ENCODE data around the gene TRIM68. TPM values are rescaled to one million over a fixed set of nuclear protein-coding genes. Genes with fewer than 3 reads are reported as not detected.

TRIM68 gene
- polyA plus RNA-seq, 1 experiment = 6.4 TPM

GRCh38 chr11:4610258-4610935, 2.4 kb upstream of the TRIM68 start:
- no peak overlapping the region for H3K27ac ChIP-seq (ENCODE audit: low read depth, low read length)
- no peak for DNase-seq (ENCODE audit: low read depth, low spot score)
- no peaks in the 10 kb centered on the region; the same call in 1 of the 2 replicates for H3K9me3 ChIP-seq (ENCODE audit: control insufficient read depth, insufficient read depth, low read length)
- no peak for TF ChIP-seq CTCF (IDR thresholded peaks at IDR 0.05; ENCODE audit: low read depth, low read length)
- POLR2A ChIA-PET = no interaction called here
- CTCF ChIA-PET = interaction anchor here (1.0 to 3.7 kb wide), 2 partner anchors 26 to 423 kb away, joined by 5 to 21 read pairs; partner anchors contain the start of gene OR51D1
- H3K4me3 ChIP-seq (ENCODE audit: low read depth, low read length) = no peak overlapping the region; the same call in 1 of the 2 replicates
- no peaks in the 10 kb centered on the region for H3K27me3 ChIP-seq (ENCODE audit: control insufficient read depth, insufficient read depth, low read length)

- no peak for DNase-seq (ENCODE audit: low read depth, low spot score)
- Histone ChIP-seq H3K27me3 (ENCODE audit: control insufficient read depth, insufficient read depth, low read length) (no peaks in the 10 kb centered on the region), H3K4me3 (ENCODE audit: low read depth, low read length) (peak overlapping the region; percentile 82), H3K9me3 (ENCODE audit: control insufficient read depth, insufficient read depth, low read length) (no peaks in the 10 kb centered on the region; the same call in 1 of the 2 replicates), H3K27ac (ENCODE audit: low read depth, low read length) (no peak overlapping the region)
- CTCF ChIA-PET = interaction anchor here (0.6 to 4.2 kb wide), 6 partner anchors 19 to 425 kb away, joined by 3 to 24 read pairs (median 4); partner anchors contain the start of gene OR51D1
- TF ChIP-seq CTCF (IDR thresholded peaks at IDR 0.05; ENCODE audit: low read depth, low read length) = no peak
- POLR2A ChIA-PET = no interaction called here
Observed at GRCh38 chr11:4607096-4607495, 935 bp downstream of the TRIM68 start.

- DNase-seq (ENCODE audit: low read depth, low spot score) = no peak
- Histone ChIP-seq H3K4me3 (ENCODE audit: low read depth, low read length) (no peak overlapping the region; the same call in 1 of the 2 replicates), H3K9me3 (ENCODE audit: control insufficient read depth, insufficient read depth, low read length) (no peaks in the 10 kb centered on the region; the same call in 1 of the 2 replicates), H3K27me3 (ENCODE audit: control insufficient read depth, insufficient read depth, low read length) (no peaks in the 10 kb centered on the region), H3K27ac (ENCODE audit: low read depth, low read length) (no peak overlapping the region)
- TF ChIP-seq CTCF (IDR thresholded peaks at IDR 0.05; ENCODE audit: low read depth, low read length) = no peak
- ChIA-PET CTCF (interaction anchor here (1.3 to 4.2 kb wide), 3 partner anchors 19 to 425 kb away, joined by 4 to 24 read pairs (median 8); no protein-coding TSS in a partner anchor), POLR2A (no interaction called here)
Observed at GRCh38 chr11:4606231-4607015, 1.6 kb downstream of the TRIM68 start.

- H3K27ac ChIP-seq (ENCODE audit: low read depth, low read length) = no peak overlapping the region
- H3K9me3 ChIP-seq (ENCODE audit: control insufficient read depth, insufficient read depth, low read length) = no peaks in the 10 kb centered on the region; the same call in 1 of the 2 replicates
- TF ChIP-seq CTCF (IDR thresholded peaks at IDR 0.05; ENCODE audit: low read depth, low read length) = no peak
- no peak for DNase-seq (ENCODE audit: low read depth, low spot score)
- ChIA-PET CTCF (interaction anchor here (2.3 kb wide), 1 partner anchor 418 kb away, joined by 8 read pairs; no protein-coding TSS in a partner anchor), POLR2A (no interaction called here)
- H3K27me3 ChIP-seq (ENCODE audit: control insufficient read depth, insufficient read depth, low read length) = no peaks in the 10 kb centered on the region
- H3K4me3 ChIP-seq (ENCODE audit: low read depth, low read length) = no peak overlapping the region
Observed at GRCh38 chr11:4605057-4605456, 3.0 kb downstream of the TRIM68 start.

- no peak within 1 kb of the TSS for H3K27ac ChIP-seq (ENCODE audit: low read depth, low read length)
- CTCF ChIA-PET = no interaction called here
- DNase-seq (ENCODE audit: low read depth, low spot score) = no peak
- TF ChIP-seq CTCF (IDR thresholded peaks at IDR 0.05; ENCODE audit: low read depth, low read length) = no peak
- no peaks in the 10 kb centered on the region for H3K9me3 ChIP-seq (ENCODE audit: control insufficient read depth, insufficient read depth, low read length)
- POLR2A ChIA-PET = no interaction called here
- H3K27me3 ChIP-seq (ENCODE audit: control insufficient read depth, insufficient read depth, low read length) = no peaks in the 10 kb centered on the region
- no peak within 1 kb of the TSS for H3K4me3 ChIP-seq (ENCODE audit: low read depth, low read length)
Observed at GRCh38 chr11:4593739-4594138, 14.3 kb downstream of the TRIM68 start, which contains the start of gene OR52I1. Gene OR52I1 (plus strand): TSS chr11:4594039. CDS start chr11:4594039, 0 bp downstream.

All from AG04450 (cell line).